GM23338 (cell line): Measurements from ENCODE around the gene HCST. TPM values are rescaled to one million over a fixed set of nuclear protein-coding genes. Genes with fewer than 3 reads are reported as not detected.

Experiments used
- ATAC-seq: fragments of 200-7000 bp; cut with Tn5 transposase; 3 replicates; pipeline ENCODE4 v1.9.1; 2020
- DNase-seq: peaks from one replicate; pipeline ENCODE4 v3.0.0-alpha.2; 2015; ENCODE audit warnings: low spot score
- H2AFZ ChIP-seq: fragments of 200-600 bp; sonication (generic); 2 replicates; pipeline ENCODE4 v1.8.0; 2016; ENCODE audit warnings: antibody characterized with exemption, mild to moderate bottlenecking, moderate library complexity
- H3F3A ChIP-seq: fragments of 200-600 bp; sonication (generic); replicated peaks from 2 replicates; pipeline ENCODE4 v1.8.0; 2017; ENCODE audit warnings: antibody characterized with exemption, mixed run types, low read depth
- H3K27ac ChIP-seq: fragments of 200-600 bp; sonication (generic); 2 replicates; pipeline ENCODE4 v1.6.1; 2016; ENCODE audit warnings: low read depth
- H3K27me3 ChIP-seq: fragments of 200-600 bp; sonication (generic); 2 replicates; pipeline ENCODE4 v1.8.0; 2016; ENCODE audit warnings: mild to moderate bottlenecking, mixed run types, moderate library complexity; ENCODE audit not compliant: insufficient read depth
- H3K36me3 ChIP-seq: fragments of 200-600 bp; sonication (generic); 2 replicates; pipeline ENCODE4 v1.8.0; 2016; ENCODE audit warnings: mild to moderate bottlenecking; ENCODE audit not compliant: insufficient read depth
- H3K4me1 ChIP-seq: fragments of 200-600 bp; sonication (generic); 2 replicates; pipeline ENCODE4 v1.8.0; 2016; ENCODE audit warnings: mild to moderate bottlenecking, moderate library complexity; ENCODE audit not compliant: insufficient read depth
- H3K4me2 ChIP-seq: fragments of 200-600 bp; sonication (generic); 2 replicates; pipeline ENCODE4 v1.7.1; 2017; ENCODE audit warnings: mixed run types
- H3K4me3 ChIP-seq: fragments of 200-600 bp; sonication (generic); 2 replicates; pipeline ENCODE4 v1.6.1; 2016; ENCODE audit warnings: mixed run types
- H3K79me2 ChIP-seq: fragments of 200-600 bp; sonication (generic); replicated peaks from 2 replicates; pipeline ENCODE4 v1.8.0; 2017; ENCODE audit warnings: mild to moderate bottlenecking; ENCODE audit not compliant: insufficient read depth
- H3K9me2 ChIP-seq: fragments of 200-600 bp; sonication (generic); 2 replicates; pipeline ENCODE4 v1.8.0; 2017; ENCODE audit not compliant: insufficient read depth
- H4K20me1 ChIP-seq: fragments of 200-600 bp; sonication (generic); replicated peaks from 2 replicates; pipeline ENCODE4 v1.8.0; 2017; ENCODE audit warnings: mild to moderate bottlenecking; ENCODE audit not compliant: insufficient read depth
- H3K27ac Mint-ChIP-seq: 2 replicates; pipeline ENCODE4 v1.8.0; 2020; ENCODE audit warnings: inconsistent platforms, mild to moderate bottlenecking, moderate library complexity, mixed read lengths
- H3K27me3 Mint-ChIP-seq: 3 replicates; pipeline ENCODE4 v1.8.0; 2022; ENCODE audit warnings: low read depth, mild to moderate bottlenecking, moderate library complexity, mixed read lengths, inconsistent platforms; ENCODE audit not compliant: insufficient read depth, poor library complexity
- H3K36me3 Mint-ChIP-seq: 3 replicates; pipeline ENCODE4 v1.8.0; 2021; ENCODE audit warnings: low read depth, mild to moderate bottlenecking, inconsistent platforms, moderate library complexity, mixed read lengths
- H3K4me1 Mint-ChIP-seq: 3 replicates; pipeline ENCODE4 v1.8.0; 2020; ENCODE audit warnings: mild to moderate bottlenecking, inconsistent platforms, mixed read lengths
- H3K4me3 Mint-ChIP-seq: 3 replicates; pipeline ENCODE4 v1.8.0; 2021; ENCODE audit warnings: moderate library complexity, mild to moderate bottlenecking, inconsistent platforms, mixed read lengths
- H3K9me3 Mint-ChIP-seq: 3 replicates; pipeline ENCODE4 v1.8.0; 2020; ENCODE audit warnings: moderate library complexity, mild to moderate bottlenecking, inconsistent platforms, mixed read lengths
- CREB1 ChIP-seq: fragments of 250-450 bp; sonication (Bioruptor Pico); IDR thresholded peaks from 2 replicates; pipeline ENCODE4 v1.5.0; 2020; ENCODE audit warnings: low read depth, mild to moderate bottlenecking, moderate library complexity
- EZH2 ChIP-seq: fragments of 200-600 bp; sonication (generic); IDR thresholded peaks from one replicate; pipeline ENCODE4 v1.8.0; 2017; ENCODE audit warnings: antibody characterized with exemption, mild to moderate bottlenecking, low read depth; ENCODE audit not compliant: unreplicated experiment
- EZH2phosphoT487 ChIP-seq: fragments of 200-600 bp; sonication (generic); IDR thresholded peaks from one replicate; pipeline ENCODE4 v1.8.1; 2018; ENCODE audit warnings: antibody characterized with exemption; ENCODE audit not compliant: unreplicated experiment
- JUNB ChIP-seq: IDR thresholded peaks from one replicate; pipeline ENCODE4 v1.6.1; 2016; ENCODE audit warnings: antibody characterized with exemption; ENCODE audit not compliant: unreplicated experiment
- NANOG ChIP-seq: IDR thresholded peaks from 2 replicates; pipeline ENCODE4 v1.6.1; 2016; ENCODE audit warnings: antibody characterized with exemption, borderline replicate concordance
- POLR2AphosphoS5 ChIP-seq: IDR thresholded peaks from 2 replicates; pipeline ENCODE4 v1.6.1; 2016; ENCODE audit warnings: antibody characterized with exemption, low read depth
- ZNF114 ChIP-seq: fragments of 250-450 bp; sonication (Bioruptor Pico); IDR thresholded peaks from 2 replicates; pipeline ENCODE4 v1.5.0; 2020; ENCODE audit warnings: mild to moderate bottlenecking, moderate library complexity
- ZNF331 ChIP-seq: fragments of 250-450 bp; sonication (Bioruptor Pico); IDR thresholded peaks from 2 replicates; pipeline ENCODE4 v1.5.0; 2020; ENCODE audit warnings: low read depth, mild to moderate bottlenecking, moderate library complexity
- polyA plus RNA-seq: library from polyadenylated mRNA; unstranded; fragments of >200 nt; fragmentation: Nextera tagmentation; extraction: Ambion mirVana; gene quantifications from 2 replicates; pipeline ENCODE4 v1.2.1, GENCODE V29; 2016
- total RNA-seq: library from RNA; depleted of rRNA; stranded (reverse); fragments of >200 nt; shearing (Covaris generic); gene quantifications from 2 replicates; pipeline ENCODE4 v1.2.3, GENCODE V29; 2014
- TF ChIP-seq, protein P1 (sequence below), 2 experiments: fragments of 200-600 bp in 1 of 2; sonication (generic) in 1 of 2; conservative IDR thresholded peaks; 2 replicates each; pipeline versions ENCODE4 v1.5.1 to v1.6.1; 2016 to 2017; ENCODE audit warnings: antibody characterized with exemption in 2 of 2, low read depth in 2 of 2, mild to moderate bottlenecking in 2 of 2, moderate library complexity in 1 of 2
- TF ChIP-seq, protein P2 (sequence below): IDR thresholded peaks from one replicate; pipeline ENCODE4 v1.6.1; 2018; ENCODE audit warnings: antibody characterized with exemption; ENCODE audit not compliant: unreplicated experiment
- TF ChIP-seq, protein P3 (sequence below): IDR thresholded peaks from 2 replicates; pipeline ENCODE4 v1.6.1; 2016; ENCODE audit warnings: antibody characterized with exemption
- TF ChIP-seq, protein P4 (sequence below): fragments of 250-450 bp; sonication (Bioruptor Pico); IDR thresholded peaks from 2 replicates; pipeline ENCODE4 v1.5.0; 2020; ENCODE audit warnings: mild to moderate bottlenecking, moderate library complexity

The HCST gene
- total and polyA plus RNA-seq, 2 experiments from 2014 or later = 2.1 TPM; not detected in 1

DNA sequence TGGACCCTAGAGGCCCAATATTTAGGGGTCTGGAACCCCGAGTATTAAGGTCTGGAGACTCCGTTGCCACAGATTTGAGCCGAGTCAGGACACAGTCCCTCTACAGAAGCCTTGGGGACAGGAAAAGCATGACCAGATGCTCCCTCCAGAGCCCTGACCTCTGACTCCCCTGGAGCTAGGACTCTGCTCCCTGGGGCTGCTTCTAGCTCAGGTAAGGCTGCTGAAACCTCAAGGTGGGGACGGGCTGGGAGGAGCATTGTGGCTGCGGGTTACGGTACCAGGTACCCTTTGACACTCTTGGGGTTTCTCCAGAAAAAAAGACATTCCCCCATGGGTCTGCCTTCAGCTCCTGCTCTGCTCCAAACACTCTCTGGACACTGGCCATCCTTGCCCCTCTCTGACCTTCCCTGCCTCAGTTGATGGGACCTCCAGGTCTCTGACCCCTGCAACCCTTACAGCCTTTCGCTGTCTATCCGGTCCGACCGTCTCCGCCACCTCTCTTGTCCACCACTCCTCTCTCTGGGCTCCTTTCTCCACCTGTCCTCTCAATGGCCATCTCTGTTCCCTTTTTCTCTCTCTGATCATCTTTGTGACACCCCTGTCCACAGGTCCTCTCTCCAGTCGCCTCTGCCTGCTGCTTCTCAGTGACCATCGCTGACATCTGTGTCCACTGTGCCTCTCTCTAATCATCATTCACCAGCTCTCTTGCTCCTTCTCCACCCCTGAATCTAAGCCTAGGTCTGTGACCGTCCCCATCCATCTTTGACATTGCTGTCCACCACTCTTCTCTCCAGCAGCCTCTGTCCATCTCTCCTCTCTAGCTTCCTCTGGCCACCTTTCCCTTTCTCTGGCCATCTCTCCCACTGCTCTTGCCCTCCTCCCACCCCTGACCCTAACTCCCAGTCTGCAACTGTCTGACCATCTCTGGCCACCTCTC, 35.3 kb downstream of the HCST start:
- peaks cover 3% of the 10 kb centered on the region; the same call in 1 of the 2 replicates for H3K9me2 ChIP-seq
- H3K9me3 Mint-ChIP-seq = no peaks in the 10 kb centered on the region; the same call in 2 of the 3 replicates
- H3K4me1 ChIP-seq = peaks cover 25% of the 10 kb centered on the region; the same call in 1 of the 2 replicates
- peak overlapping the region; percentile 72 for H3K4me3 Mint-ChIP-seq
- TF ChIP-seq, protein P1, sequence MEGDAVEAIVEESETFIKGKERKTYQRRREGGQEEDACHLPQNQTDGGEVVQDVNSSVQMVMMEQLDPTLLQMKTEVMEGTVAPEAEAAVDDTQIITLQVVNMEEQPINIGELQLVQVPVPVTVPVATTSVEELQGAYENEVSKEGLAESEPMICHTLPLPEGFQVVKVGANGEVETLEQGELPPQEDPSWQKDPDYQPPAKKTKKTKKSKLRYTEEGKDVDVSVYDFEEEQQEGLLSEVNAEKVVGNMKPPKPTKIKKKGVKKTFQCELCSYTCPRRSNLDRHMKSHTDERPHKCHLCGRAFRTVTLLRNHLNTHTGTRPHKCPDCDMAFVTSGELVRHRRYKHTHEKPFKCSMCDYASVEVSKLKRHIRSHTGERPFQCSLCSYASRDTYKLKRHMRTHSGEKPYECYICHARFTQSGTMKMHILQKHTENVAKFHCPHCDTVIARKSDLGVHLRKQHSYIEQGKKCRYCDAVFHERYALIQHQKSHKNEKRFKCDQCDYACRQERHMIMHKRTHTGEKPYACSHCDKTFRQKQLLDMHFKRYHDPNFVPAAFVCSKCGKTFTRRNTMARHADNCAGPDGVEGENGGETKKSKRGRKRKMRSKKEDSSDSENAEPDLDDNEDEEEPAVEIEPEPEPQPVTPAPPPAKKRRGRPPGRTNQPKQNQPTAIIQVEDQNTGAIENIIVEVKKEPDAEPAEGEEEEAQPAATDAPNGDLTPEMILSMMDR (conservative IDR thresholded peaks at IDR 0.05; ENCODE audit: low read depth in 2 of 2) = no peak
- TF ChIP-seq EZH2phosphoT487 (no peak), EZH2 (no peak), ZNF331 (CRISPR knock-in tag) (no peak), NANOG (no peak), ZNF114 (no peak), JUNB (no peak), POLR2AphosphoS5 (no peak), CREB1 (CRISPR knock-in tag) (no peak)
- TF ChIP-seq, protein P2, sequence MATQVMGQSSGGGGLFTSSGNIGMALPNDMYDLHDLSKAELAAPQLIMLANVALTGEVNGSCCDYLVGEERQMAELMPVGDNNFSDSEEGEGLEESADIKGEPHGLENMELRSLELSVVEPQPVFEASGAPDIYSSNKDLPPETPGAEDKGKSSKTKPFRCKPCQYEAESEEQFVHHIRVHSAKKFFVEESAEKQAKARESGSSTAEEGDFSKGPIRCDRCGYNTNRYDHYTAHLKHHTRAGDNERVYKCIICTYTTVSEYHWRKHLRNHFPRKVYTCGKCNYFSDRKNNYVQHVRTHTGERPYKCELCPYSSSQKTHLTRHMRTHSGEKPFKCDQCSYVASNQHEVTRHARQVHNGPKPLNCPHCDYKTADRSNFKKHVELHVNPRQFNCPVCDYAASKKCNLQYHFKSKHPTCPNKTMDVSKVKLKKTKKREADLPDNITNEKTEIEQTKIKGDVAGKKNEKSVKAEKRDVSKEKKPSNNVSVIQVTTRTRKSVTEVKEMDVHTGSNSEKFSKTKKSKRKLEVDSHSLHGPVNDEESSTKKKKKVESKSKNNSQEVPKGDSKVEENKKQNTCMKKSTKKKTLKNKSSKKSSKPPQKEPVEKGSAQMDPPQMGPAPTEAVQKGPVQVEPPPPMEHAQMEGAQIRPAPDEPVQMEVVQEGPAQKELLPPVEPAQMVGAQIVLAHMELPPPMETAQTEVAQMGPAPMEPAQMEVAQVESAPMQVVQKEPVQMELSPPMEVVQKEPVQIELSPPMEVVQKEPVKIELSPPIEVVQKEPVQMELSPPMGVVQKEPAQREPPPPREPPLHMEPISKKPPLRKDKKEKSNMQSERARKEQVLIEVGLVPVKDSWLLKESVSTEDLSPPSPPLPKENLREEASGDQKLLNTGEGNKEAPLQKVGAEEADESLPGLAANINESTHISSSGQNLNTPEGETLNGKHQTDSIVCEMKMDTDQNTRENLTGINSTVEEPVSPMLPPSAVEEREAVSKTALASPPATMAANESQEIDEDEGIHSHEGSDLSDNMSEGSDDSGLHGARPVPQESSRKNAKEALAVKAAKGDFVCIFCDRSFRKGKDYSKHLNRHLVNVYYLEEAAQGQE = no peak
- TF ChIP-seq, protein P3, sequence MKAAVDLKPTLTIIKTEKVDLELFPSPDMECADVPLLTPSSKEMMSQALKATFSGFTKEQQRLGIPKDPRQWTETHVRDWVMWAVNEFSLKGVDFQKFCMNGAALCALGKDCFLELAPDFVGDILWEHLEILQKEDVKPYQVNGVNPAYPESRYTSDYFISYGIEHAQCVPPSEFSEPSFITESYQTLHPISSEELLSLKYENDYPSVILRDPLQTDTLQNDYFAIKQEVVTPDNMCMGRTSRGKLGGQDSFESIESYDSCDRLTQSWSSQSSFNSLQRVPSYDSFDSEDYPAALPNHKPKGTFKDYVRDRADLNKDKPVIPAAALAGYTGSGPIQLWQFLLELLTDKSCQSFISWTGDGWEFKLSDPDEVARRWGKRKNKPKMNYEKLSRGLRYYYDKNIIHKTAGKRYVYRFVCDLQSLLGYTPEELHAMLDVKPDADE = no peak
- TF ChIP-seq, protein P4, sequence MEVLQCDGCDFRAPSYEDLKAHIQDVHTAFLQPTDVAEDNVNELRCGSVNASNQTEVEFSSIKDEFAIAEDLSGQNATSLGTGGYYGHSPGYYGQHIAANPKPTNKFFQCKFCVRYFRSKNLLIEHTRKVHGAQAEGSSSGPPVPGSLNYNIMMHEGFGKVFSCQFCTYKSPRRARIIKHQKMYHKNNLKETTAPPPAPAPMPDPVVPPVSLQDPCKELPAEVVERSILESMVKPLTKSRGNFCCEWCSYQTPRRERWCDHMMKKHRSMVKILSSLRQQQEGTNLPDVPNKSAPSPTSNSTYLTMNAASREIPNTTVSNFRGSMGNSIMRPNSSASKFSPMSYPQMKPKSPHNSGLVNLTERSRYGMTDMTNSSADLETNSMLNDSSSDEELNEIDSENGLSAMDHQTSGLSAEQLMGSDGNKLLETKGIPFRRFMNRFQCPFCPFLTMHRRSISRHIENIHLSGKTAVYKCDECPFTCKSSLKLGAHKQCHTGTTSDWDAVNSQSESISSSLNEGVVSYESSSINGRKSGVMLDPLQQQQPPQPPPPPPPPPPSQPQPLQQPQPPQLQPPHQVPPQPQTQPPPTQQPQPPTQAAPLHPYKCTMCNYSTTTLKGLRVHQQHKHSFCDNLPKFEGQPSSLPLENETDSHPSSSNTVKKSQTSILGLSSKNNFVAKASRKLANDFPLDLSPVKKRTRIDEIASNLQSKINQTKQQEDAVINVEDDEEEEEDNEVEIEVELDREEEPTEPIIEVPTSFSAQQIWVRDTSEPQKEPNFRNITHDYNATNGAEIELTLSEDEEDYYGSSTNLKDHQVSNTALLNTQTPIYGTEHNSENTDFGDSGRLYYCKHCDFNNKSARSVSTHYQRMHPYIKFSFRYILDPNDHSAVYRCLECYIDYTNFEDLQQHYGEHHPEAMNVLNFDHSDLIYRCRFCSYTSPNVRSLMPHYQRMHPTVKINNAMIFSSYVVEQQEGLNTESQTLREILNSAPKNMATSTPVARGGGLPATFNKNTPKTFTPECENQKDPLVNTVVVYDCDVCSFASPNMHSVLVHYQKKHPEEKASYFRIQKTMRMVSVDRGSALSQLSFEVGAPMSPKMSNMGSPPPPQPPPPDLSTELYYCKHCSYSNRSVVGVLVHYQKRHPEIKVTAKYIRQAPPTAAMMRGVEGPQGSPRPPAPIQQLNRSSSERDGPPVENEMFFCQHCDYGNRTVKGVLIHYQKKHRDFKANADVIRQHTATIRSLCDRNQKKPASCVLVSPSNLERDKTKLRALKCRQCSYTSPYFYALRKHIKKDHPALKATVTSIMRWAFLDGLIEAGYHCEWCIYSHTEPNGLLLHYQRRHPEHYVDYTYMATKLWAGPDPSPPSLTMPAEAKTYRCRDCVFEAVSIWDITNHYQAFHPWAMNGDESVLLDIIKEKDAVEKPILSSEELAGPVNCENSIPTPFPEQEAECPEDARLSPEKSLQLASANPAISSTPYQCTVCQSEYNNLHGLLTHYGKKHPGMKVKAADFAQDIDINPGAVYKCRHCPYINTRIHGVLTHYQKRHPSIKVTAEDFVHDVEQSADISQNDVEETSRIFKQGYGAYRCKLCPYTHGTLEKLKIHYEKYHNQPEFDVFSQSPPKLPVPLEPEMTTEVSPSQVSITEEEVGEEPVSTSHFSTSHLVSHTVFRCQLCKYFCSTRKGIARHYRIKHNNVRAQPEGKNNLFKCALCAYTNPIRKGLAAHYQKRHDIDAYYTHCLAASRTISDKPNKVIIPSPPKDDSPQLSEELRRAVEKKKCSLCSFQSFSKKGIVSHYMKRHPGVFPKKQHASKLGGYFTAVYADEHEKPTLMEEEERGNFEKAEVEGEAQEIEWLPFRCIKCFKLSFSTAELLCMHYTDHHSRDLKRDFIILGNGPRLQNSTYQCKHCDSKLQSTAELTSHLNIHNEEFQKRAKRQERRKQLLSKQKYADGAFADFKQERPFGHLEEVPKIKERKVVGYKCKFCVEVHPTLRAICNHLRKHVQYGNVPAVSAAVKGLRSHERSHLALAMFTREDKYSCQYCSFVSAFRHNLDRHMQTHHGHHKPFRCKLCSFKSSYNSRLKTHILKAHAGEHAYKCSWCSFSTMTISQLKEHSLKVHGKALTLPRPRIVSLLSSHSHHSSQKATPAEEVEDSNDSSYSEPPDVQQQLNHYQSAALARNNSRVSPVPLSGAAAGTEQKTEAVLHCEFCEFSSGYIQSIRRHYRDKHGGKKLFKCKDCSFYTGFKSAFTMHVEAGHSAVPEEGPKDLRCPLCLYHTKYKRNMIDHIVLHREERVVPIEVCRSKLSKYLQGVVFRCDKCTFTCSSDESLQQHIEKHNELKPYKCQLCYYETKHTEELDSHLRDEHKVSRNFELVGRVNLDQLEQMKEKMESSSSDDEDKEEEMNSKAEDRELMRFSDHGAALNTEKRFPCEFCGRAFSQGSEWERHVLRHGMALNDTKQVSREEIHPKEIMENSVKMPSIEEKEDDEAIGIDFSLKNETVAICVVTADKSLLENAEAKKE (CRISPR knock-in tag) = no peak
- no peaks in the 10 kb centered on the region; the same call in 1 of the 2 replicates for H4K20me1 ChIP-seq
- peaks cover 8% of the 10 kb centered on the region; the same call in 2 of the 3 replicates for H3K36me3 Mint-ChIP-seq
- no peaks in the 10 kb centered on the region for H3K36me3 ChIP-seq
- H3K27me3 Mint-ChIP-seq = peaks cover 10% of the 10 kb centered on the region
- DNase-seq = no peak
- ATAC-seq = peak; percentile 27
- no peak overlapping the region for H2AFZ ChIP-seq
- H3K27ac Mint-ChIP-seq = no peak overlapping the region
- H3K4me3 ChIP-seq = peak overlapping the region; percentile 91
- peaks cover 7% of the 10 kb centered on the region for H3F3A ChIP-seq
- peaks cover 6% of the 10 kb centered on the region for H3K79me2 ChIP-seq
- H3K27ac ChIP-seq = no peak overlapping the region
- peaks cover 6% of the 10 kb centered on the region for H3K27me3 ChIP-seq
- peaks cover 23% of the 10 kb centered on the region for H3K4me1 Mint-ChIP-seq
- H3K4me2 ChIP-seq = peak overlapping the region; percentile 95
